HG03196 (cell line): ENCODE results near the gene ADGRG2.

Experiments
- ATAC-seq: cut with Tn5 transposase; IDR thresholded peaks from one replicate; pipeline ENCODE4 v1.9.1; 2021; ENCODE audit not compliant: unreplicated experiment

The ADGRG2 gene

GRCh38 chrX:18962329-18962728 lies 159.9 kb downstream of the ADGRG2 start:
- ATAC-seq: no peak

GRCh38 chrX:18961686-18962085 lies 160.6 kb downstream of the ADGRG2 start:
- no peak for ATAC-seq

GRCh38 chrX:18956303-18957032 lies 165.8 kb downstream of the ADGRG2 start:
- ATAC-seq: no peak

DNA sequence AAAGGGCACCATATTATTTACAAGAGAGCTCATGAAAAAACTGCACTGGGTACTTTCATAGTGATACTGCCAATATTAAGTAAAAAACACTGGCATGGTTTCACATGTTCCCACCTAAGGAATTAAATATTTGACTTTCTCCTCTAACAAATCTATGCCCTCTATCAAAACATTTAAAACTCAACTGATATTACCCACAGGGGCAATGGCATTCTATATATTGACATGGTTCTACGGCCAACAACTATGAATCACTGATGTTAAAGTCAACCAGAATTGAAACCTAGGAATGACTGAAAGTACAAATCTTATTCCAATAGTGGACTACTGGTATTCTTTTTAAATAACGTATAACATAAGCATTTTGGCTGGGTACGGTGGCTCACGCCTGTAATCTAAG lies 166.6 kb downstream of the ADGRG2 start:
- ATAC-seq: no peak

GRCh38 chrX:18951032-18951431 lies 171.2 kb downstream of the ADGRG2 start:
- no peak for ATAC-seq

DNA sequence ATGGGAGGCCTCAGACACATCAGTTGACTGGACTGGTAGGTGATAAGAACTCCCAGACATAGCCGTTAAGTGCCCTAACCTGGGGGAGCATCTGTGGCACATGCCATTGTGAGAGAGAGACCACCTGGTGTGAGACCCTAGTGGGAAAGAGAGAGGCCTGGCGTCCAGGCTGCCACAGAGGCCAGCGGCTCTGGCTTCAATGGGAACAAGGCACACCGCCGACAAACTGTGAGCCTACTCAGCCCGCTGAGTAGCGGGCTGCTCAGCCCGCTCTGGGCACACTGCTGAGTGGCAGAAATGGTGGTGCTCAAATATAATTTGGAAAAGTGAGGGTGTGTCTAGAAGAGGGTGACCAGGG lies 172.3 kb downstream of the ADGRG2 start:
- ATAC-seq: no peak

GRCh38 chrX:18949291-18949943 lies 172.9 kb downstream of the ADGRG2 start:
- ATAC-seq: no peak

DNA sequence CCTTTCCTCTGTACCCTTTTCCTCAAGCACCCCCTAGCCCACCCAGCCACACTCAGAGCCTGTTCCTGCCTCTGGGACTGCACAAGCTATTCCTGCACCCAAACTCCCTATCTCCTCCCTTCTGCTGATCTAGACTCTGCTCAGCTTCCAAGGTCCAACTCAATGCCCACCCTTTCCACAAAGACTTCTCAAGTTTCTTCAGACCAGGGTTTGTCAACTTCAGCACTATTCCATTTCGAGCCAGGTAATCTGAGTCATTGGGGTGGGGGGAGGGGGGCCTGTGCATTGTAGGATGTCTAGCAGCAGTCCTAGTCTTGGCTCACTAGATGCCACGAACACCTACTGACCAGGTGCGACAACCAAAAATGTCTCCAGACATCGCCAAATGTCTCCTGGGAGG lies 175.7 kb downstream of the ADGRG2 start:
- no peak for ATAC-seq

- no peak for ATAC-seq
Observed at GRCh38 chrX:18946157-18946556, 176.1 kb downstream of the ADGRG2 start.

DNA sequence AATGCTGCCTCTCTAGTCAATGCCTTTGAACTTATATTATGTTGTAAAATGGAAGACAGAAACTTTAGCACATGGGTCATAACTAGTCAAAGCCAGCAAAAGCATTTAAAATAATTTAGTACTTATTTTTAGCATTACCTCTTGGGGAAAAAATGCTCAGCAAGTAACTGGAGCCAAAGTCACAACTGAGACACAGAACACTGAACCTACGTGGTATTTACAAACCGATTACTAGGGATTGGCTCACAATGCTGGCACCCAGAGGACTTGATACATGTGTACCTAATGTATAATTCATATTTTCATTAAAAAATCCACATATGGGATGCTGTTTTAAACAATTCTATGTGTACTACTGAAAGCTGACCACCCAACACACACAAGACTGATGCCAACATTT lies 176.8 kb downstream of the ADGRG2 start:
- ATAC-seq: no peak

- no peak for ATAC-seq
Observed at GRCh38 chrX:18944482-18944881, 177.8 kb downstream of the ADGRG2 start.

- no peak for ATAC-seq
Observed at GRCh38 chrX:18941896-18942295, 180.4 kb downstream of the ADGRG2 start.
